ENCODE results near the gene SMIM38.

DNA sequence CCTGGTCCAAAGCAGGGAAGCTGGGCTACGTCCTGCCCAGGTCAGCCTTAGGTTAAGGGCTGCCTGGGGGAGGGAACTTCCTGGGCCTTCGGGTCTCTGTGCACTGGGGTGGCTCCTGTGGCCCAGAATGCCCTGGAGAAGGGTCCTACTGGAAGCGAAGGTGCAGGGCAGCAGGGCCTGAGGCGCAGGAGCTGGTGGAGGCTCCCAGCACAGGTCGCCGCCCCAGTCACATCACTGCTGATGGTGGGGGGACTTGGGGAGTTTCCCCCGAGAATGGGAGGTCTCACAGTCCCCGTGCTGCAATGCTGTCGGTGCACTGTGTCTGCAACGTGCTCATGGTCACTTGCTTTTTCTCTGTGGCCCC, 815 bp upstream of the SMIM38 start:
- TF ChIP-seq TAF1 (IDR thresholded peaks at IDR 0.05; ENCODE audit: borderline replicate concordance, insufficient read depth, low read length) (no peak), POLR2AphosphoS5 (IDR thresholded peaks at IDR 0.05; ENCODE audit: low read depth, low read length) (no peak), SIN3A (IDR thresholded peaks at IDR 0.05; ENCODE audit: borderline replicate concordance, insufficient read depth, low read length) (no peak), FOXP2 (optimal IDR thresholded peaks at IDR 0.05; ENCODE audit: borderline replicate concordance, extremely low read depth, extremely low read length, insufficient read depth) (no peak)
- TF ChIP-seq, protein P1, sequence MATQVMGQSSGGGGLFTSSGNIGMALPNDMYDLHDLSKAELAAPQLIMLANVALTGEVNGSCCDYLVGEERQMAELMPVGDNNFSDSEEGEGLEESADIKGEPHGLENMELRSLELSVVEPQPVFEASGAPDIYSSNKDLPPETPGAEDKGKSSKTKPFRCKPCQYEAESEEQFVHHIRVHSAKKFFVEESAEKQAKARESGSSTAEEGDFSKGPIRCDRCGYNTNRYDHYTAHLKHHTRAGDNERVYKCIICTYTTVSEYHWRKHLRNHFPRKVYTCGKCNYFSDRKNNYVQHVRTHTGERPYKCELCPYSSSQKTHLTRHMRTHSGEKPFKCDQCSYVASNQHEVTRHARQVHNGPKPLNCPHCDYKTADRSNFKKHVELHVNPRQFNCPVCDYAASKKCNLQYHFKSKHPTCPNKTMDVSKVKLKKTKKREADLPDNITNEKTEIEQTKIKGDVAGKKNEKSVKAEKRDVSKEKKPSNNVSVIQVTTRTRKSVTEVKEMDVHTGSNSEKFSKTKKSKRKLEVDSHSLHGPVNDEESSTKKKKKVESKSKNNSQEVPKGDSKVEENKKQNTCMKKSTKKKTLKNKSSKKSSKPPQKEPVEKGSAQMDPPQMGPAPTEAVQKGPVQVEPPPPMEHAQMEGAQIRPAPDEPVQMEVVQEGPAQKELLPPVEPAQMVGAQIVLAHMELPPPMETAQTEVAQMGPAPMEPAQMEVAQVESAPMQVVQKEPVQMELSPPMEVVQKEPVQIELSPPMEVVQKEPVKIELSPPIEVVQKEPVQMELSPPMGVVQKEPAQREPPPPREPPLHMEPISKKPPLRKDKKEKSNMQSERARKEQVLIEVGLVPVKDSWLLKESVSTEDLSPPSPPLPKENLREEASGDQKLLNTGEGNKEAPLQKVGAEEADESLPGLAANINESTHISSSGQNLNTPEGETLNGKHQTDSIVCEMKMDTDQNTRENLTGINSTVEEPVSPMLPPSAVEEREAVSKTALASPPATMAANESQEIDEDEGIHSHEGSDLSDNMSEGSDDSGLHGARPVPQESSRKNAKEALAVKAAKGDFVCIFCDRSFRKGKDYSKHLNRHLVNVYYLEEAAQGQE (IDR thresholded peaks at IDR 0.05; ENCODE audit: insufficient read depth in 1 of 2, low read depth in 2 of 2, low read length in 2 of 2), result no peak

Measured in PFSK-1 (cell line).